ENCODE results near the gene ARHGAP19.

Gene ARHGAP19

DNA sequence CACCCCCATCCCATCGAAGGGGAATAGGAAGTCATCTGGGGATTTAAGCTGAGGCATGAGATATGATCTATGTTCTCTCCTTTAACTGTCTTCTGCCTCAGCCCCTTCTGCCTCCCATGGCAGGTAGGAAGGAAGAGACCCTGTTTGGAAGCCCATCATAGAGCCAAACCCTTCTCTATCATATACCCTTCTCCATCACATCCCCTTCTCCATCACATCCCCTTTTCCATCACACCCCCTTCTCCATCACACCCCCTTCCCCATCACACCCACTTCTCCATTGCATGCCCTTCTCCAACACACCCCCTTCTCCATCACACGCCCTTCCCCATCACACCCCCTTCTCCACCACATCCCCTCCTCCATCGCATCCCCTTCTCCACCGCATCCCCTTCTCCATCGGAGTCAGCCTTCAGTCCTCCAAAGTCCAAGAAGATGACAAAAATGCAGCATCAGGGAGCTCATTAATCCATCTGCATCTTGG, 99.4 kb downstream of the ARHGAP19 start:
- no peak for DNase-seq (ENCODE audit: low spot score)

DNA sequence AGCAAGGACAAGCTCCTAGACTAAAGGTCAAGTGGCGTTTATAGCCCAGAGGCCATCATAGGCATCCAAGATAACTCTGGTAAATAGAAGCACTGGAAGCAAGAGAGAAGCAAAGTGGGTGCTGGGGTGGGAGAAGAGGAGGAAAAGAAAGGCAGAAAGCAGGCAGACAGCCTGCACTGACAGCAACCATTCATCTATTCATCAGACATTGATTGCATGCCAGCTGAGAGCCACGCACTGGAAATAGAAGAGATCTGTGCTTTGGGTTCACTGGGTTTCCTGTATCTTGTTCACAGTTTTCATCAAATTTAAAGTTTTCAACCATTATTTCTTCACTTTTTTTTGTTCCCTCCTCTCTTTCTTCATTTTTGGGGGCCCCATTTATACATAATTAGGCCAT, 102.0 kb downstream of the ARHGAP19 start:
- DNase-seq (ENCODE audit: low spot score), result no peak

DNA sequence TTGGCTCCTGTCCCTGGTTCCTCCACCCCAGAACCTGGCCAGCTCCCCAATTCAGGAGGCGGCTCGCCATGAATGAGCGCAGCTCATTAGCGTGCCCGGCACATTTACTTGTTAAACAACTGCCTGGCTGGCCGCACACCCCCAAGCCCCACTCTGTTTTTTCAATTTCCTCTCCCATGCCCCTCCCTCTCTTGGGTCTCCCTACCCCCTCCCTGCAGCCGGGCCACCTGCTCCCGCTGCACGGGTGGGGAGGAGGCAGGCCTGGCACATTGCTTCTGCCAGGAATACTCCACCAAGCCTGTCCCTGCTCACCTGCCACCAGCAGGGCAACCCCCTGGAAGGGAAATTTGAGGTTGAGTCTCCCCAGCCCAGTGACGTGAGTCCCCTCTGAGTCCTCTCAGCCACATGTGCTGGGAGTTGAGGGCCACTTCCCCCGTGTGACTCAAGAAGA, 104.2 kb downstream of the ARHGAP19 start:
- no peak for DNase-seq (ENCODE audit: low spot score)

- no peak for DNase-seq (ENCODE audit: low spot score)
Observed at GRCh38 chr10:97186911-97187310, 105.5 kb downstream of the ARHGAP19 start.

DNA sequence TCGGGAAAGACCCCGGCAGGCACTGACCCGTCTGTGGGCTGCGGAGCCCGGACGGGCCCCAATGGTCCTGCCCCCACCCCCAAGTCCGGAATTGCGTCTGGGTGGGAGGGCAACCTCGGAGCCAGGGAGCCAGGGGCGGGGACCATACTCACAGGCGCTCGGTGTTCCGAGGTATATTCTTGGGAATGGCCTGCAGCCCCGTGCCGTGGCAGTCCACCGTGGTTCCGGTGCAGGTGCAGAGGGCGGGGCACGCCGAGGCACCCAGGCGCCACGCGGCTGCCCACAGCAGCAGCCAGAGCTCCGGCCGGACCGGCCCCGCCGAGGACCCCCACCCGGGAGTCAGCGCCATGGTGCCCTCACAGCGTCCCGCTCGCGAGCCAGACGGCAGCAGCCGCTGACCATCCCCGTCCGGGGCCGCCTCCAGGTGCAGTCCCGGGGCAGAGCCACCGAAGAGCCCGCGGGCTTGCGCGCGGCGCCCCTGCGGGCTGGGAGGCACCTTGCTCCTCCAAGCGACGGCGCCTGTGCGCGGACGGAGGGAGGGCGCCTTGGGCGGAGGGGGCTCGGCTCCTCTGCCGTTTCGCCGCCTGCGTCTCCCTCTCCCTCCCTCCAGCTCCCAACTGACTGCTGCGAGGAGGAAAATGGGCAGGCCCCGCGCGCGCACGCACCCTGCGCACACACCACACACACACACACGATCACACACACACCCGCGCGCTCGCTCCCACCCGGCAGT, 106.9 kb downstream of the ARHGAP19 start, which contains the start of gene SLIT1:
TSS of gene SLIT1 (minus strand) at position 634 of the 733 bp plus-strand sequence. CDS start at position 349, 285 bp downstream.
- no peak for DNase-seq (ENCODE audit: low spot score)

- DNase-seq (ENCODE audit: low spot score), result no peak
Observed at GRCh38 chr10:97184971-97185325, 107.5 kb downstream of the ARHGAP19 start.

DNA sequence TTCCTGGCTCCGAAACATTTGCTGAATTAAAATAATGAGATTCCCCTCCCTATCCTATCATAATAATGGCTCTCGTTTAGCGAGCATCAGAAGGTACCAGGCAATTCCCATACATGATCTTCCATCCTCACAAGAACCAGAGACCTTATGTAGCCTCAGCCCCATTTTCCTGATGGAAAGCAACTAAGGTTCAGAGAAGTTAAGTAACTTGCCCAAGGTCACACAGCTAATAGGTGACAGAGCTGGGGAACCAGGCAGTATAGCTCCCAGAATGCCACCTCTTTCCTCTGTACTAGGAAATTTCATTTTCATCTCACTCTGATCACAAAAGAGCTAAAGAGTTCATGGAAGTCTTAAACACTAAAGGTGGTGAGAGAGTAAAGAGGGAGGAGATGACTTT, 109.1 kb downstream of the ARHGAP19 start:
- DNase-seq (ENCODE audit: low spot score), result no peak

- DNase-seq (ENCODE audit: low spot score), result no peak
Observed at GRCh38 chr10:97182288-97182990, 110.0 kb downstream of the ARHGAP19 start.

DNA sequence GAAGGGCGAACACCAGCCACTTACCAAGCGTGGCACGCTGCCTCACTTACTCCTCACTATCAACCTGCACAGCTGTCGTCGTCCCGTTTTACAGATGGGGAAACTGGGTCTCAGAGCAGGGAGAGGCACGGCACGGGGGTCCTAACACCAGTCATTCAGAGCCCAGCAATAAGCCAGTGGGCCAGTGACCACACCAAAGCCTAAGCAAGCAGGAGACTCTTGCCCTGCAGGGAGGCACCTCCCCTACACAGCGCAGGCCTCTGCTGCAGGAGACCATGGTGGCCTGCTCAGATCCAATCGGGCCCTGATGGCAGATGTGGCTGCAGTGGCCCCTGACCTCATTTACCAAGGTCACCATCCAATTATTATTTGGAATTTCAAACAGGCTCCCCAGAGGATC, 111.5 kb downstream of the ARHGAP19 start:
- no peak for DNase-seq (ENCODE audit: low spot score)

DNA sequence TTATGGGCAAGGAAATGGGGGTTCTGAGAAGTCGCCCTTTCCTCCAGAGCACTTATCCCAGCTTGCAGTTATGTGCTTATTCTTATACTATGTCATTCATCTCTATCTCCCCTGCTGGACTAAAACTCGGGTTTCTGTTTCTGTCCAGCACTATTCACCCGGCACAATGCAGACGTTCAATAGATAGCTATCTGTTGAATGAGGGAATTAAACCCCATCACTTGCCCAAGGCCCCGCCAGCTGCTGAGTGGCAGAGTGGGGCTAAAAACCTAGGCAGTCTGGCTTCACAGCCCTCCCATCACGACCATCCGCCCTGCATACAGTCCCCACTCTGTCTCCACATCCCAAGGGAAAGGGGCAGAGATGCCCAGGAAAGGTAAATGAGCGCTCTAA, 112.1 kb downstream of the ARHGAP19 start:
- DNase-seq (ENCODE audit: low spot score), result no peak

DNA sequence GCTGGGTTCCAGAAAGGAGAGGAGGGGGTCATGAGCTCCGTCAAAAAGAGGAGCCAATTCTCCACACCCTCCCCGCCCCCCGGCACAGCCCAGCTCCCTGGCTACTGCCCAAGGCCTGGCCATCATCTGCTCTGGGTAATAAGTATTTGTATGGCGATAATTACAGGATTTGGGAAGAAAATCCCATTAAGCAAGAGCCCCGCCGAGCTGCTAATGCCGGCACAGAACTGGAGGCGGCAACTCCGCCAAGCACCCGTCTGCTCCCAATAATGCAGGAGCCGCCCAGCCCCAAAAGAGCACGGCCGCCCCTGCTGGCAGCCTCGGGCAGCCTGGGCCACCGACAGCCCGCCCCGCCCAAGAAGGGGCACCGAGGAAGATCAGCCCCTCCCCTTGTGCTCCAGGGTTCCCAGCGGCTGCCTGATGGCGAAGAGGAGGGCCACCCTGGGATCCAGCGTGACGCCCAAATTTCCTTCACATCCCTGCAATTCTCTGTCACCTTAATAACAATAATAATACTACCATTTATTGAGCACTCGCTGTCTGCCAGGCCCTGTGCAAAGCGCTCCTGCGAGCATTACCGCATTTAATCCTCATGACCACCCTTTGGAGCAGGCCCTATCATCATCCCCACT, 112.6 kb downstream of the ARHGAP19 start:
- DNase-seq (ENCODE audit: low spot score), result peak; percentile 62

DNA sequence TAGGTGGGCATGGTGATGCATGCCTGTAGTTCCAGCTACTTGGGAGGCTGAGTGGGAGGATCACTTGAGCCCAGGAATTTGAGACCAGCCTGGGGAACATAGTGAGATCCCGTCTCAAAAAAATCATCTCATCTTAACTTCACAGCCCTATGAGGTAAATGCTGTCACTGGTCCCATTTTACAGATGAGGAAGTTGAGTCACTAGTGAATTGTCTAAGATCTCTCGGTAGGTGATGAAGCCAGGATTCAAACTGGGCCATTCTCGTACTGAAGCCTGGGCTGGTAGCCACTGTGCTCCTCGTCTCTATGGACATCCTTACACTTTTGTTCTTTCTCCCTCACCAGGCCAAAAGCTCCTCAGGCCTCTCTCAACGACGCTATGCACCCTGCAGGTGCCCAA, 113.1 kb downstream of the ARHGAP19 start:
- no peak for DNase-seq (ENCODE audit: low spot score)

DNA sequence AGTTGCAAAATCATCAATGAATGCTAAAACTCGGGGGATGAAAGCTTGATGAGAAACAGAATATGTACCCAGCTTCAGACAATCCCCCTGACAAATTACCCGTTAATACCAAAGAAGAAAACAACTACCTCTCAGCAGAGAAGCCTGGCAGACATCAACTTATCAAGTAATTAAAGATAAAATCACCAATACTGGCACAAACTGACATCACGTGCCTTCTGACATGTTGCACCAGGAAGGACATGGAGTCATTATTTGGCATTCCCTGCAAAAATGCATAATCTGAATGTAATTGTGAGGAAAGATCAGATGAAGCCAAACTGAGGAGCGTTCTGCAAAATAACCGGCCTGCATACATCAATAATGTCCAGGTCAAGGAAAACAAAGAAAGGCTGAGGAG, 114.4 kb downstream of the ARHGAP19 start:
- no peak for DNase-seq (ENCODE audit: low spot score)

DNA sequence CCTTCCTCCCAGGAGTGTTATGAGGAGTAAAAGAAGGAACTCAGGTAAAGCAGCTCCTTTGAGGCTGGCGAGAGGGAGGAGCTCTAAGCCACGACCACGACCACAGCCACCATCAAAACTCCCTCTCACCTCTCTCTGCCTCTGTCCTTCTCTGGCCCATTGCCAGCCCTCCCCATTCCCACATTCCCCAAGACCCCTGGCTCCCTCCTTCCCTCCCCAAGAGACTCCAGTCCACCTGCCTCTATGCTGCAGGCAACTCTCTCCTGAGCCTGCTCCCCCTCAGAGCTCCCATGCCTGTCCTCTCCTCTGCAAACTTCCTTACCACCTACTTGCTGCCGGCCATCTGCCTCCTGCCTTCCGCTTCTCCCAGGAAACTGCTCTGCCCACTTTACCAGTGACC, 116.2 kb downstream of the ARHGAP19 start:
- DNase-seq (ENCODE audit: low spot score), result no peak

- DNase-seq (ENCODE audit: low spot score), result no peak
Observed at GRCh38 chr10:97175586-97175985, 116.9 kb downstream of the ARHGAP19 start.

DNA sequence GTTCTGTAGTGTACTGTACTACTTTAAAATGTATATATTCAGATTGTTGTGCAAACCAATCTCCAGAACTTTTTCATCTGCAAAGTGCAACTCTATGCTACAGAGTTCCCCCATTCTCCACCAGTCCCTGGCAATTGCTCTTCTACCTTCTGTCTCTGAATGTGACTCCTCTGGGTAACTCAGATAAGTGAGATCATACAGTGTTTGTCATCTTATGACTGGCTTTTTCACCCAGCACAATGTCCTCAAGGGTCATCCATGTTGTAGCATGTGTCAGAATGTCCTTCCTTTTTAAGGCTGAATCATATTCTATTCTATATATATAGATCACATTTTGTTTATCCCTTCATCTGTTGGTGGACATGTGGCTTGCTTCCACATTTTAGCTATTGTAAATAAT, 117.5 kb downstream of the ARHGAP19 start:
- no peak for DNase-seq (ENCODE audit: low spot score)

DNA sequence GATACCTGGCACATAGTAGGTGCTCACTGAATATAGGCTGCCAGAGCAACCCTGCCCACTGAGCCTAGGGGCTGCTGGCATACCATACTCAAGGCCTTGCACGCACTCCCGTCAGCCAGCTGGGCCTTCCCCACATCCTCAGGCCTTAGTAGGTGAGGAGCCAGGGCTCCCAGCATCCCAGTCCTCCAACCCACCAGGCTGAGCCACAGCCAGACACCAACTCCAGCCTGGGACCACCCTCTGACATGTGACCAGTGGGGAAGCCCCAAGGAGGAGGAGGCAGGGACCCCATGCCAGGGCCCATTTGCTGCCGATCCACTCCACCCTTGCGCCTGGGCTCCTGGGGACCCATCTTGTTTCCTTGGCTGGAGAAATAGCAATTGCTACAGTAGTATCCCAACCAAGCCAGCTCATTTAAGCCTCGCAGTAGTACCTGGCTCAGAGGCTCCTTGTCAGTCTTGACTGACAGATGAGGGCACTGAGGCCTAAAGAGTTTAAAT, 118.1 kb downstream of the ARHGAP19 start:
- no peak for DNase-seq (ENCODE audit: low spot score)

DNA sequence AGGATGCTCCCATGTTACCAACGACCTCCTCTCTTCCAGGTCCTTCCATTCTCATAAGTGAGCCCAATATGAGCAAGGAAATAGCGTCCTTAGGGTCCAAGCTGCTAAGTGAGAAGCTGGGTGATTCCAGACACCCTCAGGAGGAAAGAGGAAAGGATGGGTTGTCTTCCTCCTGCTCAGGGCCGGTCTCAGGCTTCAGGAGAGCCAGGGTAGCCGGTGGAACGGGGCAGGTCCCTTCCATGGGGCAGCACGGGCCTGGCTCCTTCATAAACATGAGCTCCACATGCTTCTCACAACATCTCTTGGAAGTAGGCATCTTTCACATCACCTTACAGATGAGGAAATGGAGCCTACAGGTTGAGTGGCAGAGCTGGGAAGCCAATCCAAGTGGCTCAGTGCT, 119.4 kb downstream of the ARHGAP19 start:
- no peak for DNase-seq (ENCODE audit: low spot score)

Measured in AG20443 (cell line).